Measurements from ENCODE around the gene ZNF444. TPM values are rescaled to one million over a fixed set of nuclear protein-coding genes. Genes with fewer than 3 reads are reported as not detected.

Gene ZNF444
- total RNA-seq, 1 experiment from 2014 or later = 84.0 TPM

DNA sequence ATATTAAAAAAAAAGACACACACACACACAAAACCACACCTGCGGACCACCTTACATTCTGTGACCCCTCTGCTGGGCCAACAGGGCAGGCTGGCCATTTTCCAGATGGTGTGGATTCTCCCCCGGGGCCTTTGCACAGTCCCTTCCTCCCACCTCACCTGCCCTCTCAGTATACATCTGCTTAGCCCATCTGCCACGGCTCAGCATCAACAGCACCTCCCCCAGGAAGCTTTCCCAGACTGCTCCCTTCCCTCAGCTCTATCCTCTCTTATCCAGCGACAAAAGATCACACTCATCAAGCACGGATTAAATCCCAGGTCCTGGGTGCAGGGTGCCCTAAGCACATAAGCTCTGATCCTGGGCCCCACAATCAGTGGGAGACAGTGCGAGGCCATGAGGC lies 24.5 kb upstream of the ZNF444 start:
- ChIA-PET CTCF (interaction anchor here (0.6 to 1.6 kb wide), 2 partner anchors 55 to 463 kb away, joined by 3 read pairs; no protein-coding TSS in a partner anchor), POLR2A (no interaction called here)
- TF ChIP-seq ZNF396 (CRISPR knock-in tag; IDR thresholded peaks at IDR 0.05; ENCODE audit: borderline replicate concordance) (no peak), TP53 (CRISPR knock-in tag; IDR thresholded peaks at IDR 0.05) (no peak), MYBL2 (CRISPR knock-in tag; IDR thresholded peaks at IDR 0.05) (no peak), ETV6 (CRISPR knock-in tag; IDR thresholded peaks at IDR 0.05) (no peak), IRF2 (CRISPR knock-in tag; IDR thresholded peaks at IDR 0.05; ENCODE audit: borderline replicate concordance, low read depth) (no peak), NR3C1 (CRISPR knock-in tag; conservative IDR thresholded peaks at IDR 0.05; ENCODE audit: low read depth) (no peak), RORB (CRISPR knock-in tag; IDR thresholded peaks at IDR 0.05) (no peak)
- TF ChIP-seq, protein P1, sequence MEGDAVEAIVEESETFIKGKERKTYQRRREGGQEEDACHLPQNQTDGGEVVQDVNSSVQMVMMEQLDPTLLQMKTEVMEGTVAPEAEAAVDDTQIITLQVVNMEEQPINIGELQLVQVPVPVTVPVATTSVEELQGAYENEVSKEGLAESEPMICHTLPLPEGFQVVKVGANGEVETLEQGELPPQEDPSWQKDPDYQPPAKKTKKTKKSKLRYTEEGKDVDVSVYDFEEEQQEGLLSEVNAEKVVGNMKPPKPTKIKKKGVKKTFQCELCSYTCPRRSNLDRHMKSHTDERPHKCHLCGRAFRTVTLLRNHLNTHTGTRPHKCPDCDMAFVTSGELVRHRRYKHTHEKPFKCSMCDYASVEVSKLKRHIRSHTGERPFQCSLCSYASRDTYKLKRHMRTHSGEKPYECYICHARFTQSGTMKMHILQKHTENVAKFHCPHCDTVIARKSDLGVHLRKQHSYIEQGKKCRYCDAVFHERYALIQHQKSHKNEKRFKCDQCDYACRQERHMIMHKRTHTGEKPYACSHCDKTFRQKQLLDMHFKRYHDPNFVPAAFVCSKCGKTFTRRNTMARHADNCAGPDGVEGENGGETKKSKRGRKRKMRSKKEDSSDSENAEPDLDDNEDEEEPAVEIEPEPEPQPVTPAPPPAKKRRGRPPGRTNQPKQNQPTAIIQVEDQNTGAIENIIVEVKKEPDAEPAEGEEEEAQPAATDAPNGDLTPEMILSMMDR (IDR thresholded peaks at IDR 0.05) = no peak
- TF ChIP-seq, protein P2, sequence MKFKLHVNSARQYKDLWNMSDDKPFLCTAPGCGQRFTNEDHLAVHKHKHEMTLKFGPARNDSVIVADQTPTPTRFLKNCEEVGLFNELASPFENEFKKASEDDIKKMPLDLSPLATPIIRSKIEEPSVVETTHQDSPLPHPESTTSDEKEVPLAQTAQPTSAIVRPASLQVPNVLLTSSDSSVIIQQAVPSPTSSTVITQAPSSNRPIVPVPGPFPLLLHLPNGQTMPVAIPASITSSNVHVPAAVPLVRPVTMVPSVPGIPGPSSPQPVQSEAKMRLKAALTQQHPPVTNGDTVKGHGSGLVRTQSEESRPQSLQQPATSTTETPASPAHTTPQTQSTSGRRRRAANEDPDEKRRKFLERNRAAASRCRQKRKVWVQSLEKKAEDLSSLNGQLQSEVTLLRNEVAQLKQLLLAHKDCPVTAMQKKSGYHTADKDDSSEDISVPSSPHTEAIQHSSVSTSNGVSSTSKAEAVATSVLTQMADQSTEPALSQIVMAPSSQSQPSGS (CRISPR knock-in tag; IDR thresholded peaks at IDR 0.05; ENCODE audit: borderline replicate concordance, low read depth) = no peak
- TF ChIP-seq, protein P3, sequence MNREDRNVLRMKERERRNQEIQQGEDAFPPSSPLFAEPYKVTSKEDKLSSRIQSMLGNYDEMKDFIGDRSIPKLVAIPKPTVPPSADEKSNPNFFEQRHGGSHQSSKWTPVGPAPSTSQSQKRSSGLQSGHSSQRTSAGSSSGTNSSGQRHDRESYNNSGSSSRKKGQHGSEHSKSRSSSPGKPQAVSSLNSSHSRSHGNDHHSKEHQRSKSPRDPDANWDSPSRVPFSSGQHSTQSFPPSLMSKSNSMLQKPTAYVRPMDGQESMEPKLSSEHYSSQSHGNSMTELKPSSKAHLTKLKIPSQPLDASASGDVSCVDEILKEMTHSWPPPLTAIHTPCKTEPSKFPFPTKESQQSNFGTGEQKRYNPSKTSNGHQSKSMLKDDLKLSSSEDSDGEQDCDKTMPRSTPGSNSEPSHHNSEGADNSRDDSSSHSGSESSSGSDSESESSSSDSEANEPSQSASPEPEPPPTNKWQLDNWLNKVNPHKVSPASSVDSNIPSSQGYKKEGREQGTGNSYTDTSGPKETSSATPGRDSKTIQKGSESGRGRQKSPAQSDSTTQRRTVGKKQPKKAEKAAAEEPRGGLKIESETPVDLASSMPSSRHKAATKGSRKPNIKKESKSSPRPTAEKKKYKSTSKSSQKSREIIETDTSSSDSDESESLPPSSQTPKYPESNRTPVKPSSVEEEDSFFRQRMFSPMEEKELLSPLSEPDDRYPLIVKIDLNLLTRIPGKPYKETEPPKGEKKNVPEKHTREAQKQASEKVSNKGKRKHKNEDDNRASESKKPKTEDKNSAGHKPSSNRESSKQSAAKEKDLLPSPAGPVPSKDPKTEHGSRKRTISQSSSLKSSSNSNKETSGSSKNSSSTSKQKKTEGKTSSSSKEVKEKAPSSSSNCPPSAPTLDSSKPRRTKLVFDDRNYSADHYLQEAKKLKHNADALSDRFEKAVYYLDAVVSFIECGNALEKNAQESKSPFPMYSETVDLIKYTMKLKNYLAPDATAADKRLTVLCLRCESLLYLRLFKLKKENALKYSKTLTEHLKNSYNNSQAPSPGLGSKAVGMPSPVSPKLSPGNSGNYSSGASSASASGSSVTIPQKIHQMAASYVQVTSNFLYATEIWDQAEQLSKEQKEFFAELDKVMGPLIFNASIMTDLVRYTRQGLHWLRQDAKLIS (CRISPR knock-in tag; IDR thresholded peaks at IDR 0.05; ENCODE audit: borderline replicate concordance) = no peak
- TF ChIP-seq, protein P4, sequence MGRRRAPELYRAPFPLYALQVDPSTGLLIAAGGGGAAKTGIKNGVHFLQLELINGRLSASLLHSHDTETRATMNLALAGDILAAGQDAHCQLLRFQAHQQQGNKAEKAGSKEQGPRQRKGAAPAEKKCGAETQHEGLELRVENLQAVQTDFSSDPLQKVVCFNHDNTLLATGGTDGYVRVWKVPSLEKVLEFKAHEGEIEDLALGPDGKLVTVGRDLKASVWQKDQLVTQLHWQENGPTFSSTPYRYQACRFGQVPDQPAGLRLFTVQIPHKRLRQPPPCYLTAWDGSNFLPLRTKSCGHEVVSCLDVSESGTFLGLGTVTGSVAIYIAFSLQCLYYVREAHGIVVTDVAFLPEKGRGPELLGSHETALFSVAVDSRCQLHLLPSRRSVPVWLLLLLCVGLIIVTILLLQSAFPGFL (CRISPR knock-in tag; IDR thresholded peaks at IDR 0.05; ENCODE audit: borderline replicate concordance) = no peak
- TF ChIP-seq, protein P5, sequence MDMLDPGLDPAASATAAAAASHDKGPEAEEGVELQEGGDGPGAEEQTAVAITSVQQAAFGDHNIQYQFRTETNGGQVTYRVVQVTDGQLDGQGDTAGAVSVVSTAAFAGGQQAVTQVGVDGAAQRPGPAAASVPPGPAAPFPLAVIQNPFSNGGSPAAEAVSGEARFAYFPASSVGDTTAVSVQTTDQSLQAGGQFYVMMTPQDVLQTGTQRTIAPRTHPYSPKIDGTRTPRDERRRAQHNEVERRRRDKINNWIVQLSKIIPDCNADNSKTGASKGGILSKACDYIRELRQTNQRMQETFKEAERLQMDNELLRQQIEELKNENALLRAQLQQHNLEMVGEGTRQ (CRISPR knock-in tag; IDR thresholded peaks at IDR 0.05) = no peak
- TF ChIP-seq, protein P6, sequence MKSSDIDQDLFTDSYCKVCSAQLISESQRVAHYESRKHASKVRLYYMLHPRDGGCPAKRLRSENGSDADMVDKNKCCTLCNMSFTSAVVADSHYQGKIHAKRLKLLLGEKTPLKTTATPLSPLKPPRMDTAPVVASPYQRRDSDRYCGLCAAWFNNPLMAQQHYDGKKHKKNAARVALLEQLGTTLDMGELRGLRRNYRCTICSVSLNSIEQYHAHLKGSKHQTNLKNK (CRISPR knock-in tag; IDR thresholded peaks at IDR 0.05) = no peak
- no peaks in the 10 kb centered on the region for H3K36me3 Mint-ChIP-seq
- no peaks in the 10 kb centered on the region for H3K9me3 Mint-ChIP-seq
- DNase-seq (ENCODE audit: low spot score) (no peak), ATAC-seq (no peak)
- H3K4me3 Mint-ChIP-seq = no peak overlapping the region
- H3K27me3 Mint-ChIP-seq (ENCODE audit: low read depth) = no peaks in the 10 kb centered on the region
- peaks cover 56% of the 10 kb centered on the region for H3K4me1 Mint-ChIP-seq
- peak overlapping the region; percentile 95 for H3K27ac Mint-ChIP-seq

DNA sequence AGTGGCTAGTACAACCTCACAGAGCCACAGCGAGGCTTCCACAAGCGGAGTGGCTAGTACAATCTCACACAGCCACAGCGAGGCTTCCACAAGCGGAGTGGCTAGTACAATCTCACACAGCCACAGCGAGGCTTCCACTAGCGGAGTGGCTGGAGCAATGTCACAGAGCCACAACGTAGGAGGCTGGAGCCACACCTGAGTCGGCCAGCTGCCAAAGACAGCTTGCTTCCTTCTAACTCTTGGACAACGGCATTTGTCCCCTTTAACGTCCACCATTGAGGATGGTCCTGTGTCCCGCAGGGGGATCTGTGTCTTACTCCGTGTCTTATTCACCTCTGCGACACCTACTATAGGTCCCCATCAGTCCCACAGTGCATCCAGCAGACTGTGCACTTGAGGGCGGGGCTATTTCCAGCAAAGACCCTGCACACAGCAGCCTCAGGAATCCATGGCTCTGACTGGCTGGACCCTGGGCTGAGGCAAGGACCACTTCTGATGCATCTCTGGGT lies 23.7 kb upstream of the ZNF444 start:
- POLR2A ChIA-PET = no interaction called here
- Mint-ChIP-seq H3K27ac (peak overlapping the region; percentile 72; the same call in 1 of the 2 replicates), H3K36me3 (no peaks in the 10 kb centered on the region), H3K4me3 (no peak overlapping the region), H3K4me1 (peaks cover 57% of the 10 kb centered on the region), H3K9me3 (no peaks in the 10 kb centered on the region), H3K27me3 (ENCODE audit: low read depth) (no peaks in the 10 kb centered on the region)
- DNase-seq (ENCODE audit: low spot score) = no peak
- ATAC-seq = no peak
- CTCF ChIA-PET = interaction anchor here (1.6 kb wide), 1 partner anchor 54 kb away, joined by 3 read pairs; no protein-coding TSS in a partner anchor
- TF ChIP-seq, protein P7, sequence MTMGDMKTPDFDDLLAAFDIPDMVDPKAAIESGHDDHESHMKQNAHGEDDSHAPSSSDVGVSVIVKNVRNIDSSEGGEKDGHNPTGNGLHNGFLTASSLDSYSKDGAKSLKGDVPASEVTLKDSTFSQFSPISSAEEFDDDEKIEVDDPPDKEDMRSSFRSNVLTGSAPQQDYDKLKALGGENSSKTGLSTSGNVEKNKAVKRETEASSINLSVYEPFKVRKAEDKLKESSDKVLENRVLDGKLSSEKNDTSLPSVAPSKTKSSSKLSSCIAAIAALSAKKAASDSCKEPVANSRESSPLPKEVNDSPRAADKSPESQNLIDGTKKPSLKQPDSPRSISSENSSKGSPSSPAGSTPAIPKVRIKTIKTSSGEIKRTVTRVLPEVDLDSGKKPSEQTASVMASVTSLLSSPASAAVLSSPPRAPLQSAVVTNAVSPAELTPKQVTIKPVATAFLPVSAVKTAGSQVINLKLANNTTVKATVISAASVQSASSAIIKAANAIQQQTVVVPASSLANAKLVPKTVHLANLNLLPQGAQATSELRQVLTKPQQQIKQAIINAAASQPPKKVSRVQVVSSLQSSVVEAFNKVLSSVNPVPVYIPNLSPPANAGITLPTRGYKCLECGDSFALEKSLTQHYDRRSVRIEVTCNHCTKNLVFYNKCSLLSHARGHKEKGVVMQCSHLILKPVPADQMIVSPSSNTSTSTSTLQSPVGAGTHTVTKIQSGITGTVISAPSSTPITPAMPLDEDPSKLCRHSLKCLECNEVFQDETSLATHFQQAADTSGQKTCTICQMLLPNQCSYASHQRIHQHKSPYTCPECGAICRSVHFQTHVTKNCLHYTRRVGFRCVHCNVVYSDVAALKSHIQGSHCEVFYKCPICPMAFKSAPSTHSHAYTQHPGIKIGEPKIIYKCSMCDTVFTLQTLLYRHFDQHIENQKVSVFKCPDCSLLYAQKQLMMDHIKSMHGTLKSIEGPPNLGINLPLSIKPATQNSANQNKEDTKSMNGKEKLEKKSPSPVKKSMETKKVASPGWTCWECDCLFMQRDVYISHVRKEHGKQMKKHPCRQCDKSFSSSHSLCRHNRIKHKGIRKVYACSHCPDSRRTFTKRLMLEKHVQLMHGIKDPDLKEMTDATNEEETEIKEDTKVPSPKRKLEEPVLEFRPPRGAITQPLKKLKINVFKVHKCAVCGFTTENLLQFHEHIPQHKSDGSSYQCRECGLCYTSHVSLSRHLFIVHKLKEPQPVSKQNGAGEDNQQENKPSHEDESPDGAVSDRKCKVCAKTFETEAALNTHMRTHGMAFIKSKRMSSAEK (CRISPR knock-in tag; IDR thresholded peaks at IDR 0.05; ENCODE audit: borderline replicate concordance) = no peak
- no peak for TF ChIP-seq NFATC4 (CRISPR knock-in tag; IDR thresholded peaks at IDR 0.05)
- TF ChIP-seq, protein P8, sequence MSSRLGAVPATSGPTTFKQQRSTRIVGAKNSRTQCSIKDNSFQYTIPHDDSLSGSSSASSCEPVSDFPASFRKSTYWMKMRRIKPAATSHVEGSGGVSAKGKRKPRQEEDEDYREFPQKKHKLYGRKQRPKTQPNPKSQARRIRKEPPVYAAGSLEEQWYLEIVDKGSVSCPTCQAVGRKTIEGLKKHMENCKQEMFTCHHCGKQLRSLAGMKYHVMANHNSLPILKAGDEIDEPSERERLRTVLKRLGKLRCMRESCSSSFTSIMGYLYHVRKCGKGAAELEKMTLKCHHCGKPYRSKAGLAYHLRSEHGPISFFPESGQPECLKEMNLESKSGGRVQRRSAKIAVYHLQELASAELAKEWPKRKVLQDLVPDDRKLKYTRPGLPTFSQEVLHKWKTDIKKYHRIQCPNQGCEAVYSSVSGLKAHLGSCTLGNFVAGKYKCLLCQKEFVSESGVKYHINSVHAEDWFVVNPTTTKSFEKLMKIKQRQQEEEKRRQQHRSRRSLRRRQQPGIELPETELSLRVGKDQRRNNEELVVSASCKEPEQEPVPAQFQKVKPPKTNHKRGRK (CRISPR knock-in tag; IDR thresholded peaks at IDR 0.05; ENCODE audit: borderline replicate concordance) = no peak
- TF ChIP-seq, protein P5 (CRISPR knock-in tag; IDR thresholded peaks at IDR 0.05) = no peak
- TF ChIP-seq, protein P6 (CRISPR knock-in tag; IDR thresholded peaks at IDR 0.05) = no peak
